Measurements from ENCODE around the gene EHMT1.
A peak's percentile ranks its signal among the peaks of the same experiment; 100 is the strongest.
"Not testable (repeated sequence)": the region's sequence is repeated elsewhere in the genome, so short reads cannot be mapped to it uniquely, and the experiment has no call there.

The EHMT1 gene

DNA sequence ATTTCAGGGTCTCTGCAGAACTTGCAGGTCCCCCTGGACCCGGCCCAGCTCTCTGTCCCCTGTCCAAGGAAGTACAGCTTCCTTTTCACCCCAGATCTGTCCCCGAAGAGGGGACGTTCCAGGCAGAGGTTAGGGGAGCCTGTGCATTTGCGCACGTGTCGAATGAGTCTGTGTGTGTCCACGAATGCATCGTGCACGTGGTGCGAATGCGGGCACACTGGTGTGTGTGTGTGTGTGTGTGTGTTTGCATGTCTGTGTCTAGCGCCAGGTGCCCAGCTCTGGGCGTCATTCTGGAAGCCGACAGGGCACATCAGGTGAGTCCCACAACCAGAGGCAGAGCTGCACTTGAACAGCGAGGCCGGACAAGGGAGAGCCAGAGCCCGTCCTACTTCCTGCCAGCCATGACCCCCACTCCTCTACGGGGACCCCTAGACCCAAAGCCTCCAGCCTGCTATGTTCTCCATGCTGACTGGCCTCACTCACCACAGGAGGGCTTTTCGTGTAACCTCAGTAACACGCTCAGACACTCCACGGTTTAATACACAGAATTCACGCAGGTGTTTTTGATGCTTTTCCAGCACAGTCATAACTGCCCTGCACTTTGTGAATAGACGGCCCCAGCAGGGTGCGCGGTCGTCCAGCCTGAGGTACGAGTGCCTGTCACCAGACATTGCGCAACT is 217.5 kb downstream of the EHMT1 start:
- DNase-seq = no peak

DNA sequence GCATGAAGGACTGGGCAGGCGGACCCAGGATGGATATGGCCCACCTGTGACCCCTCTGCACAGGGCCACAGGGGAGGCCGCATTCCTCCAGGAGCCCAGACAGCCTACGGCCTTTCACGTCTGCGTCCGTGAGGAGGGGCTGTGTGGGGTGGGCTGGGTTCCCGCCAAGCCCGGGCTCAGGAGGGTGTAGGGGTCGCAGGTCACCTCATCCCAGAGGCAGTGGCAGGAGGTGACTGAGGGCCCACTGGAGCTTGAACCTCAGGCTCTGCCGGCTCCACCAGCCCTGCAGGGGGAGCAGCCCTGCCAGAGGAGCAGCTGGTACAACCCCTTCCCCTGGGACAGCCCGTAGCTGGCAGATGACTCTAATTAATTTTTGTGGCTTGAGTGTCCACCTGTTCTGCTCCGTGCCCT is 218.0 kb downstream of the EHMT1 start:
- DNase-seq = peak; percentile 38

DNA sequence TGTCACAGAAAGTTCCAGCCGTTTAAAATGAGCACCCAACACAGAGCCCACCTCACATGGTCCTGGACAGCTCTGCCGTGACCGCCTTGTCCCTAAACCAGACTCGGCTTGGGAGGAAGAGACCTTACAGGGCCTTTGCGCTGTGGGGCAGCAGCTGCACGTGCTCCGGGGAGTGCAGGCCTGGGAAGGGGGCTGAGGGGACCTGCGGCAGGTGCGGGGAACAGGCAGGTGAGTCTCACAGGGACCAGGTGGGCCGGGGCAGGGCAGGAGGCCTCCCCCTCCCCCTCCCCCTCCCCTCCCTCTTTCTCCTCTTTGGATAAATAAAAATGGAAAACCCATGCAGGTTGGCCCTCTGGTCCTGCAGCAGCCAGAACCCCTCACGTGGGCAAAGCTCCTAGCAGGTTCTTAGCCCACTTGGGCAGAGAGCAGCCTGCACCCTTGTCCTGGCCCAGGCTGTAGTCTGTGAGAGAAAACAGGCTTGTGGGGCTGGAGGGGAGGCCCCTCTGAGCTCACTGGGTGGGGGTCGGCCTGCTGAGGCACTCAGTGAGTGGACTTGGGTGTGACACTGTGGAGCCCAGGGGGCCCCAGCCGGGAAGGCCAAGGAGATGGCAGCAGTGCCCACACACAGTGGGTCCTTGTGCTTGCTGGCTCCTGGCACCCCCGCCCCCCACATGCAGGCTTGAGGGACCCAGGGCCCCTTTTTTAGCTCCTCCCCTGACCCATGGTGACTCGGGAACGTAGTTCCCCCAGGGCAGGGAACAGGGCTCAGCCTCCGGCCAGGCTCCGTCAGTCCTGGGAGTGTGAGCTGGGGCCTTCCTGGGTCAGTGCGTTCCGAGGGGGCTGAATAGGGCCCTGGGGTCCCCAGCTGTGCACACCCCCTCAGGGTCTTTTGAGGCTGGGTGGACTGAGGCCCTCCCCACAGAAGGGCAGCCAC is 218.8 kb downstream of the EHMT1 start:
- no peak for DNase-seq

DNA sequence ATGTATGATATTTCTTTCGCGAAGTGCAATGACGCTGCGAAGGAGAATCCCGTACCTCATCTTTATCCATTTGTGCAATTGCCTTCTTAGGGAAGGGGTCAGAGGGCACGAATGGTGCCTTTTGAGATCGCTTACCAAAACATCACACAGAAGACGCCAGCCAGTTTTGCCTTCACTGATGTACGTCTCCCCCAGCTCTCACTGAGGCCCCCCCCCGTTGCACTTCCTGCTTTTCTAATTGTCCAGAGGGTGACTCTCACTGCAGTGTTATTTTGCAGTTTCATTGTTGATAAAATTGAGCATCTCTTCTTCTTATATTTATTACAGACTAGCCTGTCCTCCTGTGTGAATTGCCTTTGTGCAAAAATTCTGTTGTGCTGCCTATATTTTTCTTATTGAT is 219.8 kb downstream of the EHMT1 start:
- no peak for DNase-seq

DNA sequence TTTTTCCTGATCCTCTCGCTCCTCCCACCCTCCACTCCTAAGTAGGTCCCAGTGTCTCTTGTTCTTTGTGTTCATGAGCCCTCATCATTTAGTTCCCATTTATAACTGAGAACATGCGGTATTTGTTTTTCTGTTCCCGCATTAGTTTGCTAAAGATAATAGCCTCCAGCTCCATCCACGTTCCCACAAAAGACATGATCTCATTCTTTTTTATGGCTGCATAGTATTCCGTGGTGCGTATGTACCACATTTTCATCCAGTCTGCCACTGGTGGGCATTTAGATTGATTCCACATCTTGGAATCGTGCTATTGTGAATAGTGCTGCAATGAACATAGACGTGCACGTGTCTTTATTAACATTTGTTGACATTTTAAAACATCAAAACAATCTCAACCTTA is 224.6 kb downstream of the EHMT1 start:
- no peak for DNase-seq

DNA sequence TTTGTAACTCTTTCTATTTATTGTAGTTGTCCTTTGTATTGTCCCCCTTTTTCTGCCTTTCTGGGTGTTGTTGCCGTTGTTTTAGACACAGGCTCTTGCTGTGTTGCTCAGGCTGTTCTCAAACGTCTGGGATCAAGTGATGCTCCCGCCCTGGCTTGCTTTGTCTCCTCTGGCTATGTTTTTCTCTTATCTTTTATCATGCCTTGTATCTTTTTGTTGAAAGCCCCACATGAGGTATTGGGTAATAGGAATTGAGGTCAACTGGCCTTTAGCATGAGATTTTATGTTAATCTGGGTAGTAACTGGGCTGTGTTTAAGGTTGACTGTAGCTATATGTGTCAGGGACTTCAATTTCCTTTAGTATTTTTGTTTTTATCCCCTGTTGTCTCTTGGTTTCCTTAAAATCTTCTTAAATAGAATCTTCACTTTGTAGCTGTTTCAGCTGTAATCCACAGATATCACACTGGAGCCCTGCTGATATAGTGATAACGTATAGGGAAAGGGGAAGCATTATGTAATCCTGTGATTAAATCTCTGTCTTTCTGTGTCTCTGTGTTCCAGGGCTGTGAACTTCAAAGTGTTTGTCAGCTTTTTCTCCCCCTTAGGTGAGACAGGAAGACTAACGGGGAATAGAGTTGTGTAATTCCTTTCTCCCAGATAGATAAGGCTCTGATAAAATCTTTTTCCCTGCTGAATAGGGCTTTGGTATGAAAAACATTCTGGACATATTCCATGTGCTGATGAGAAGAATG is 232.9 kb downstream of the EHMT1 start:
- no peak for DNase-seq

DNA sequence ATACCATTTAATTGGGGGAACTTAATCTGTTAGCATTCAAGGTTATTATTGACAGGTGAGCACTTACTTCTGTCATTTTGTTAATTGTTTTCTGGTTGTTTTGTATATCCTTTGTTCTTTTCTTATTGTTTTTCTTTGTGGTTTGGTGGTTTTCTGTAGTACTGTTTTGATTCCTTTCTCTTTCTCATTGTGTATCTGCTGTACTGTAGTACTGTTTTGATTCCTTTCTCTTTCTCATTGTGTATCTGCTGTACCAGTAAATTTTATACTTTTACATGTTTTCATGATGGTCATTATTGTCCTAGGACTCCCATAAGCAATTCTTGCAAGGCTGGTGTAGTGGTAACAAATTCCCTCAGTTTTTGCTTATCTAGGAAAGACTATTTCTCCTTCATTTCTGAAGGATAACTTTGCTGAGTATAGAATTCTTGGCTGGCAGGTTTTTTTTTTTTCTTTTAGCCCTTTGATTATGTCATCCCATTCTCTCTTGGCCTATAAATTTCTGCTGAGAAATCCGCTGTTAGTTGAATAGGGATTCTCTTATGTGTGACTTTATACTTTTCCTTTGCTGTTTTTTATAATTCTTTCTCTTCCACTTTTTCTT is 234.7 kb downstream of the EHMT1 start:
- DNase-seq = no peak

DNA sequence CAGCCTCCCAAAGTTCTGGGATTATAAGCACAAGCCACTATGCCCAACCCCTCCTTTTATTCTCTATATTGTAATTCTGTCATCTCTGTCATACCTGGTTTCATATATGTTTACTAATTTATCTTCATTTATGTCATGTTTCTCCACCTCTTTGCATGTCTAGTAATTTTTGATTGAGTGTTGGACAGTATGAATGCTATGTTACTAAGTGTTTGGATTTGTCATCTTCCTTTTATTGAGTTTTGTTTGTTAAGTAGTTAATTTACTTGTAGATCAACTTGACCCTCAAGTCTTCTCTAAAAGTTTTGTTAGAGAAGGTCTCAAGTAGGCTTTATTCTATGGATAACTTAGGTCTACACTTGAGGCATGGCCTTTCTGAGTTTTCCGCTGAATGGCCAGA is 241.6 kb downstream of the EHMT1 start:
- DNase-seq = no peak

DNA sequence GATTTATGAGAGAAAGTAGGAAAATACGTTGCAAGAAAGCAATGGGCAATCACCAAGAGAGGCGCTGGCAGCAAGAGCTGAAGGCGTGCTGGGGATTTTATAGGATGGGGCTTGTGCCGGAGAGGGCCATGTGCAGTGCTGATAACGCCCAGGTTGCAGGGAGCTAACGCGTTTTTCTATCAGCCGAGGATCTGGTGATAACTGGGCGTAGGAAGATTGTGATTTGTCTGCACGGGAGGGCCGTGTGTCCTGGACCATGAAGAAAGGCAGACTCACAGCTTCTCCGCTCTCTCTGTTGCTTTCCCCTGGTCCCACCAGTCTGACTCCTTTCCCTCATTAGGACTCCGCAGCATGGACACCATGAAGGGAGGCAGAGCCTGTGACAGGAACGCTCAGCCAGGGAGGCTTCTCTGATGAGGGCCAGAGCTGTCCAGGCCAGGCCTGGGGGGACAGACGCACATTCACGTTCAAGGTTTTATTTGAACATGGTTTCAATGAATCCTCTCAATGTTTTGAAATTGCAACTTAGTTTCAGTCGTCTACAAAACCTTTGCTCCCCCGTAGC is 246.9 kb downstream of the EHMT1 start:
- no peak for DNase-seq

DNA sequence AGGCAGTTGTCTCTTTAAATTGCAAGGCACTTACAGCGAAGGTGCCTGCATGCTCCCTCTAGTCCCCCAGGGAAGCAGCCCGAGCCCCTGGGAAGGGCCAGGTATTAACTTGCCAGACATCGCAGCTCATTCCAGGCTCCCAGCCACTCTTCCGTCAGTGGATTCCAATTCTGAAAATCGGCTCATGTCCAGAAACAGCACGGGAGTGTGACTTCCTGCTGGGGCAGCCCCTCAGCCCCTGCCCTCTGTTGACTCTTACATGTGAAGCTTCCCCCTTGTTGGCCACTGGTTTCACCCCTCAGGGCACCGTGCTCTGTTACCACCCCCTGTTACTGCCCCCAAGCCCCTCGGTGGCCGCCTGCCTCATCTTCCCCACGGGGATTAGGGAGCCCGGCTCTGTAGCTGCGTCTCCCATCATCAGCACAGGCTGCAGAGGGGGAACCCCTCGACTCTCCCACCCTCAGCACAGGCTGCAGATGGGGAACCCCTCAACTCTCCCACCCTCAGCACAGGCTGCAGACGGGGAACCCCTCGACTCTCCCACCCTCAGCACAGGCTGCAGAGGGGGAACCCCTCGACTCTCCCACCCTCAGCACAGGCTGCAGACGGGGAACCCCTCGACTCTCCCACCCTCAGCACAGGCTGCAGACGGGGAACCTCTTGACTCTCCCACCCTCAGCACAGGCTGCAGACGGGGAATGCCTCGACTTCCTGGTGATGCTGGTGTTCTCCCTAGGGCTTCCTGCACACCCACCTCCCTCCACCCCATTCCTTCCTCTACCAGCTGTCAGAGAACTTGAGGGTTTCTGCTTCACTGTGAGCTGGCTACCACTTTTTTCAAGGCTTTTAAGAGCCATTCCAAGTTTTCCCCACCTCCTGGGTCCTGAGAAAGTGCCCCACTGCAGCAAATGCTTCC is 247.7 kb downstream of the EHMT1 start:
- DNase-seq = no peak

DNA sequence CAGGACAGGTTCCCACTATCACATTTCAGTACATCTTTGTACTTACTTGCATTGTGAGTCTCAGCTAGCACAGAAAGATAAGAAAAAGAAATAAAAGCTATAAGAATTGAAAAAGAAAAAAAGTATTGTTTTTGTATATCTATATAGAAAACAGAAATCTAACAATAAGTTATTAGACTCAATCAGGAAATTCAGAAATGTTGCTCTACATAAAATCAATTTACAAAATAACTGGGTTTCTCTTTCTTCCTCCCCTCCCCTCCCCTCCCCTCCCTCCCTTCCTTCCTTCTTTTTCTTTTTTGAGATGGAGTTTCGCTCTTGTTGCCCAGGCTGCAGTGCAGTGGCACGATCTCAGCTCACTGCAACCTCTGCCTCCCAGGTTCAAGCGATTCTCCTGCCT is 251.6 kb downstream of the EHMT1 start:
- no peak for DNase-seq

DNA sequence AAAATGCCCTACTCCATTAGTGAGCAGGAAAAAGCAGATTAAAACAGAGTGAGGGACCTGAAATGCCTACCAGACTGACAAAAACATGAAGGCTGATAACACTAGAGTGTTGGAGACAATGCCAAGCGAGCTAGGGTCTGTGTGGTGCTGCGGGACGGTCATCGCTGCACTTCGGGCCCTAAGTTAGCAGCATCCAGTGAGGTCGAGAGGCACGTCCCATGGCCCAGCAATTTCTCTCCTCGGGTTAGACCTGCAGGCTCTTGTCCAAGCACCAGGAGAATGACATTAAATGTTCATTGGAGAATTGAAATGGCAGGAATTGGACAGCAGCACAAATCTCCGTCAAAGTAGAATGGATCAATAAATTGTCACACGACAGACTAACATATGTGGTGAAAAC is 253.5 kb downstream of the EHMT1 start:
- no peak for DNase-seq

DNA sequence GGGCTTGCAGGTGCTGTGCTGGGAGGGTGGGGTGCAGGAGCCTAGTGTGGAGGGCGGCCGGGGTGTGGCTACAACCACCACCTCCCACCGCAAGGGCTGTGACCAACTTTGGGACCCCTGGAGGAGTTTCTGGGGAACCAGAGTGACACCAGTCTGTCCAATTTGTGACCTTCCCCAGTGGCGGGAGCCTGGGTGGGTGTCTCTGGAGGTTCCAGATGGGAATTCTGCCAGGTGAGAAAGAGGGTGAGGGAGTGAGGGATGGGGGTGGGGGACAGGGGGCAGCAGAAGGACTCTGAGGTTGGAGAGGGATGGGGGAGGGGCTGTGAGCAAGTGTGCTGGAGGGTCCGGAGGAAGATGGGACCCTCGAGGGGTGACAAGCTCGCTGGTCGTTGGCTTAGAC is 254.6 kb downstream of the EHMT1 start:
- DNase-seq = no peak

DNA sequence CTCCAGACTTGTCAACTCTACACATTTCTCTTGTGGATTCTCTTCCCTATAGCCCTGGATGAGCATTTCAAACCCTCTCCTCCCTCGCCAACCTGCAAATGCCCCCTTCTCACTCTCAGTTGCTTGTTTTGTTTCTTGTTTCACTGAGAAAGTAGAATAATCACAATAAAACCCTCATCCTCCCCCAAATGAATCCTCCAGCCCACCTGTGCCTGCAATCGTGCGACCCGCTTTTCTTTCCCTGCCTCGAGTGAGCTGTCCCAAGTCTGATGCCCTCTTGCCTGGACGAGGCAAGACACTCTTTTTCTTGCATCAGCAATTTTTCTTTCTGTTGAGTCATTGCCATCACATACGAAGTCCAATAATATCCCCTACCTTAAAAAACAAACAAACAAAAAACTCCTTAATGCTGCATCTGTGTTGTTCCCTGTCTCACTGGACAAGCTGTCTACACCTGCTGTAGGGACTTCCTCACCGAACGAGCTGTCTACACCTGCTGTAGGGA is 255.1 kb downstream of the EHMT1 start:
- no peak for DNase-seq

DNA sequence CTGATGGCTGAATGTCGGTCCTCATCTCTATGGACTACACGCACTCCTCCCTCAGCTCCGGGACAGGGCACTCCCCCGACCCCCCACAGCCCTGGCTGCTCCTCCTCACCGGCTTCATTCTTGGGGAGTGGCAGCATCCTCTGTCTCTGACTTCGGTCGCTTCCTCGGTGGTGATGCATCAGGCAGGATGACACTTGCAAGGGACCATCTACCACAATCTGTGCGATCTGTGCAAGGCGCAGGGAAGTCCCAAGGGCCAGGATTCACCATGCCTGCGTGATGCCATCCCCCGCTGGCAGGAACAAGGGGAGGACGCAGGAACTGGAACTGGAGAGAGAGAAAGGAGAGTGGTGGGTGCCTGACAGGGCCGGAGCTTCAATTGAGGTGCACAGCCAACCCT is 256.5 kb downstream of the EHMT1 start:
- DNase-seq = no peak

DNA sequence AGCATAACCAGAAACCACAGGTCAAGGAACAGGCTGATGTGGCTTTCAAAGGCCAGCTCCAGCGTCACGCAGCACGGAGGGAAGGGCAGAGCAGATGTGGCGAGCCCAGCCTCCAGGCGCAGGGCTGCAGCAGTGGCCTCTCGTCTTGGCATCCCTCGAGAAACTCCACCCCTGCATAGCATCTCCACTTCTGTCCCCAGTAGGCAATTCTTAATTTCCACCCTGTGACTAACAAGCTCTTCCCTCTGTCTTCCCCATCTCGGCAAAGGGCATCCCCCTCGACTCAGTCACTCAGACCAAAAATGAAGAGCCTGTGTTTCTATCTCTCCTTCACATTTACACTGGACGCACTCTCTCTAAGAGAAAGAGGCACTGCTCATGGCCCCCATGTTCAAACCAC is 257.0 kb downstream of the EHMT1 start:
- DNase-seq = no peak

DNA sequence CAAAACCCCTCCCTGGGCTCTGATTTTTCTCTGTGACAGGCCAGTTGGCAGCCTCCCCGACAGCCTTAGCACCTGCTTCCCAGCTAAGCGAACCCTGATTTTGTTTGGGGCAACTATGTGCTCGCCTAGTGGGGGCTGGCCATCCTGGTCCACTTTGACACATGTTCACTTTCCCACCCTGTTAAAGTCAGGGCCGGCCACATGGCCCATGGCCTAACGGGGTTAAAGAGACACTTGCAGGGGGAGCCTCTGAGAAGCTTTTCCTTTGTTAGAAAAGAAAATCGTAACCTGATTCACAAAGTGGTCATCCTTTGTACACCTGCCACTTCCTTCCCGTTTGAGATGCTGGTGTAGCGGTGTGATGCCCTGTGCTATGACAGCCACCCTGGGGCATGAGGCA is 257.5 kb downstream of the EHMT1 start:
- DNase-seq = no peak

DNA sequence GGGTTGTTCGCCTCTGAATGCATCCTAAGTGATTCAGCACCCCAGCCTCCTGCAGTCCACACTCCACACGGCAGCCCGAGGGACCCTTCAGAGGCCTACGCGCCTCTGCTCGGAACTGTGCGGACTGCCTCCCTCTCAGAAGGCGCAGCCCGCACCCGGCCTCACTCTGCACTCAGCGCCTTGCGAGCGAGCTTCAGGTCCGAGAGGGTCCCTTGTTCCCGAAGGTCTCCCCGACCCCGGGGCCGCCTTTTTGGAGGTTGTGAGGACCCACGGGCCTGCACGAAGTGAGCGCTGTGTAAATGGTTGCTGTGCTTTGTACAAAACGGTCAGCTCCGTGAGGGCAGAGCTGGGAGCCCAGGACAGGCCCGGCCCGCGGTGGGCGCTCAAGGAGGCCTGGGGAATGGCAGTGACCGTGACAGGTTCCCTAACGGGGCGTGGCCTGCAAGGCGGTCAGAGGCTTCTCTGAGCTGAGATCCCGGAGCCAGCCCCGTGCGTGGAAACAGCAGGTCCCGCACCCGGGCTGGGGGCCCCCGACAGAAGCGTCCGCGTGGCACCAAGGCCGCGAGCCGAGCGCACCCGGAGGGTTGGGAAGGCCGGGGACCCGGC is 258.1 kb downstream of the EHMT1 start:
- DNase-seq = no peak

DNA sequence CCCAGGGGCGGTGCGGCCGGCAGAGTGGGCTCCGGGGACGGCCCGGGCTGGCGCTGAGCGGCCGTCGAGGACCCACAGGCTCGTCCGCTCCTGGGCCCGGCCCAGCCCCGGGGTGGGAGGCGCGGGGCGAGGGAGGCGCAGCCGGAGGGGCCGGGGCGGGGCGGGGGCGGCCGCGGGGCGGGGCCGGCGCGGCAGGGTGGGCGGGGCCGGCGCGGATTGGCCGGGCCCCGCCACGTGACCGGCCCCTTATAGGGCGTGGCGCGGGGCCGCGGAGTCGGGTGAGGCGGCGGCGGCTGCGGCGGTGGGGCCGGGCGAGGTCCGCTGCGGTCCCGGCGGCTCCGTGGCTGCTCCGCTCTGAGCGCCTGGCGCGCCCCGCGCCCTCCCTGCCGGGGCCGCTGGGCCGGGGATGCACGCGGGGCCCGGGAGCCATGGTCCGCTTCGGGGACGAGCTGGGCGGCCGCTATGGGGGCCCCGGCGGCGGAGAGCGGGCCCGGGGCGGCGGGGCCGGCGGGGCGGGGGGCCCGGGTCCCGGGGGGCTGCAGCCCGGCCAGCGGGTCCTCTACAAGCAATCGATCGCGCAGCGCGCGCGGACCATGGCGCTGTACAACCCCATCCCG is 258.8 kb downstream of the EHMT1 start, which contains the start of gene CACNA1B:
CACNA1B (plus strand) TSS at position 277 of the 617 bp plus-strand sequence; CDS start at position 429, 152 bp downstream.
- not testable (repeated sequence) for DNase-seq

DNA sequence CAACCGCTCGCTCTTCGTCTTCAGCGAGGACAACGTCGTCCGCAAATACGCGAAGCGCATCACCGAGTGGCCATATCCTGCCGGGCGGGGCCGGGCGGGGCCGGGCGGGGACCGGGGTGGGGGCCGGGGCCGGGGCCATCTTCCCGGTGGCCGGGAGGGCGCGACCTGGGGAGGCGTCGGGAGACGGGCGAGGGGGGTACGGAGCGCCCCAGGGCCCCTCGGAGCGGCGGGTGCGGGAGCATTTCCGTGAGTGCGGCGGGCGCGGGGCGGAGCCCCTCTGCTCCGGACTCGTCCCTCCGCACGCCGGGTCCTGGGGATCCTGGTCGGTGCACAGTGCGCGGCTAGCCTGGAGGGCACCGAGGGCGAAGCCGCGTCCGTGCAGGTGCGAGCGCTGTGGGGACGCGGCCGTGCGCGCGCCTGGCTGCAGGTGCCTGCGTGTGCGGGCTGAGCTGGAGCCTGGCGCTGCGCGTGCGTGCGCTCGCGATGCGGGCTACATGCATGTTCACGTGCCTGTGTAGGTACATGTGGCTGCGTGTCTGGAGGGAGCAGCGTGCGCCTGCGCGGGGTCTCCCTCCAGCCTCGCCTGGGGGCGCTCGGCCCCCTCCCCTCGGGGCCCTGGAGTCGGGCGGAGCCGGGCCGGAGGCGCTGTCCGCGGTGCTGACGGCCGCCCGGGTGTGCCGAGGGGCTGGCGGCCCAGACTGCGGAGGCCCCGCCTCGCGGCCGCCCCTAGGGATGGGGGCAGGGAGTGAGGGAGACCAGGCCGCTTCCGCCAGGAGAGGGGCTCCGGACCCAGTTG is 259.5 kb downstream of the EHMT1 start:
- DNase-seq = no peak

Data from NCI-H1694 treated with DMSO at 0.1 percent for 48 hours (cell line).